HS-27A (cell line): Measurements from ENCODE around the gene SHLD2.
"Not testable (repeated sequence)": the region's sequence is repeated elsewhere in the genome, so short reads cannot be mapped to it uniquely, and the experiment has no call there.

Experiments used
- DNase-seq: peaks from one replicate; pipeline ENCODE4 v3.0.0-alpha.2; 2012; ENCODE audit warnings: low read depth, missing footprints

Gene SHLD2

DNA sequence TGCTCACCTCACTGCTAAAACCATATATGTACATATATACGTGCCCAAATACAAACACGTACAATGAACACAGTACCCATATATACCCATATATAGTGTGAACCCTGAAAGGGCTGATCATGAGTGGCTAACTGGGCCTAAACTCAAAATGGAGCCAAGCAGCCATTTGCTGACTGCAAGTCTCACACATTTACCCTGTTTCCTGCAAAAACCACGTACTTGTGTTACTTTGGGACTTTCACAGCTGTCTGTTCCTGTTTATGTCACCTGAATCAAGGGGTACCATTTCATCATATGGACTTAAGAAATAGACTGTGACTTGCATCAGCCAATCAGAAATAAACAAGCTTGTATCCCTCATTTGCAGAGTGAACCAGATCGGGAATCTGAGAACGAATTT lies 124.4 kb downstream of the SHLD2 start:
- not testable (repeated sequence) for DNase-seq

- DNase-seq: not testable (repeated sequence)
These were observed 127.8 kb downstream of the SHLD2 start for GRCh38 chr10:87222789-87223188.

- DNase-seq: not testable (repeated sequence)
These were observed 130.1 kb downstream of the SHLD2 start, which contains the start of gene NUTM2A for GRCh38 chr10:87225148-87225547. Gene NUTM2A (plus strand): TSS chr10:87225448. CDS start chr10:87225831, 383 bp downstream.

DNA sequence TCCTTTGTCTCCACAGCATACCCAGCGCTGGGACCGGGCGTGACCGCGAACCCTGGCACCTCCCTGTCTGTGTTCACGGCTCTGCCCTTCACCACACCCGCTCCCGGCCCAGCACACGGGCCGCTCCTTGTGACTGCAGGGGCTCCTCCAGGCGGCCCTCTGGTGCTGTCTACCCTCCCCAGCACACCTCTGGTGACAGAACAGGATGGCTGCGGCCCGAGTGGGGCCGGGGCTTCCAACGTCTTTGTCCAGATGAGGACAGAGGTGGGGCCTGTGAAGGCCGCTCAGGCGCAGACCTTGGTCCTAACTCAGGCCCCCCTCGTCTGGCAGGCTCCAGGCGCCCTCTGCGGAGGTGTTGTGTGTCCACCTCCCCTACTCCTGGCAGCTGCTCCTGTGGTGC lies 133.2 kb downstream of the SHLD2 start:
- not testable (repeated sequence) for DNase-seq

GRCh38 chr10:87229211-87229610 lies 134.2 kb downstream of the SHLD2 start:
- DNase-seq: not testable (repeated sequence)

GRCh38 chr10:87234854-87235253 lies 139.8 kb downstream of the SHLD2 start:
- not testable (repeated sequence) for DNase-seq

GRCh38 chr10:87237244-87237643 lies 142.2 kb downstream of the SHLD2 start:
- DNase-seq: not testable (repeated sequence)

- not testable (repeated sequence) for DNase-seq
These were observed 144.4 kb downstream of the SHLD2 start for GRCh38 chr10:87239346-87239808.
